HepG2 (cell line): ENCODE measurements around the gene CYP4A11. TPM values are rescaled to one million over a fixed set of nuclear protein-coding genes. Genes with fewer than 3 reads are reported as not detected.

Source experiments
- ATAC-seq: fragments of 200-7000 bp; cut with Tn5 transposase; 3 replicates; pipeline ENCODE4 v1.9.1; 2020; ENCODE audit warnings: mild to moderate bottlenecking, moderate library complexity
- BruUV-seq: library from RNA; stranded (reverse); fragments of 400-500 nt; replicated peaks from 2 replicates; lab custom pipeline; 2021; lab: Mats Ljungman, UMichigan
- CTCF ChIA-PET: fragments of 300-600 bp; formaldehyde crosslinking; extraction: SDS; loops from one replicate; lab custom pipeline; 2021; ENCODE audit warnings: low total read pairs, inconsistent platforms, low intra/inter-chr PET ratio; lab: Yijun Ruan, JAX
- POLR2A ChIA-PET: fragments of 350-600 bp; sonication (Branson Sonifier 250); formaldehyde crosslinking; loops from one replicate; lab custom pipeline; 2020; ENCODE audit warnings: antibody characterized with exemption, inconsistent platforms; lab: Yijun Ruan, JAX
- DNase-seq: peaks from one replicate; pipeline ENCODE4 v3.0.0-alpha.2; 2015; ENCODE audit warnings: low spot score
- FAIRE-seq: peaks from 3 replicates; lab custom pipeline; 2011; peaks lifted over from hg19 to GRCh38; lab: Jason Lieb, UNC
- H2AFZ ChIP-seq: one replicate; pipeline ENCODE4 v1.6.1; 2011; ENCODE audit warnings: low read length, inconsistent platforms
- H3K27ac ChIP-seq: fragments of 300-600 bp; 3 replicates; pipeline ENCODE4 v1.8.0; 2011; ENCODE audit warnings: mixed run types, mild to moderate bottlenecking, mixed read lengths, low read length, inconsistent platforms; ENCODE audit not compliant: insufficient read depth; ENCODE audit errors: extremely low read length
- H3K27me3 ChIP-seq, 2 experiments: fragments of 200-600 bp in 1 of 2; 2 replicates in 1 of 2; 3 replicates in 1 of 2; pipeline versions ENCODE4 v1.6.0 to v1.8.0; 2011; ENCODE audit warnings: low read length in 2 of 2, mild to moderate bottlenecking in 2 of 2, moderate library complexity in 2 of 2, inconsistent platforms in 1 of 2; ENCODE audit not compliant: insufficient read depth in 2 of 2, control insufficient read depth in 1 of 2
- H3K36me3 ChIP-seq, 2 experiments: fragments of 200-600 bp in 1 of 2; replicated peaks in 1 of 2; 2 replicates in 1 of 2; 3 replicates in 1 of 2; pipeline versions ENCODE4 v1.5.1 to v1.8.0; 2011; ENCODE audit warnings: low read length in 2 of 2, inconsistent platforms in 1 of 2; ENCODE audit not compliant: insufficient read depth in 2 of 2, control insufficient read depth in 1 of 2
- H3K4me1 ChIP-seq: 2 replicates; pipeline ENCODE4 v1.5.1; 2012; ENCODE audit warnings: low read length, inconsistent platforms; ENCODE audit not compliant: insufficient read depth
- H3K4me2 ChIP-seq: 2 replicates; pipeline ENCODE4 v1.6.0; 2011; ENCODE audit warnings: low read depth, low read length, inconsistent platforms
- H3K4me3 ChIP-seq, 3 experiments: fragments of 200-600 bp in 1 of 3; sonication (generic), shearing (Covaris generic) in 1 of 3; replicated peaks in 1 of 3; 2 replicates each; pipeline ENCODE4 v1.5.1; 2011 to 2016; ENCODE audit warnings: low read length in 3 of 3, inconsistent platforms in 2 of 3, low read depth in 2 of 3, mild to moderate bottlenecking in 2 of 3, control low read depth in 1 of 3, mixed read lengths in 1 of 3; ENCODE audit not compliant: insufficient read depth in 1 of 3
- H3K79me2 ChIP-seq: one replicate; pipeline ENCODE4 v1.6.1; 2011; ENCODE audit warnings: low read length, inconsistent platforms; ENCODE audit not compliant: insufficient read depth
- H3K9ac ChIP-seq: 2 replicates; pipeline ENCODE4 v1.6.0; 2011; ENCODE audit warnings: mild to moderate bottlenecking, low read depth, low read length, inconsistent platforms; ENCODE audit not compliant: insufficient read depth
- H3K9me3 ChIP-seq: 2 replicates; pipeline ENCODE4 v1.5.1; 2012; ENCODE audit warnings: mild to moderate bottlenecking, low read length
- H4K20me1 ChIP-seq: 2 replicates; pipeline ENCODE4 v1.6.0; 2011; ENCODE audit warnings: inconsistent platforms, mild to moderate bottlenecking, low read length, moderate library complexity; ENCODE audit not compliant: insufficient read depth
- WGBS: methylation state at CpG from one replicate; pipeline ENCODE4 v1.1.6; 2017; ENCODE audit warnings: low lambda C conversion rate; 5-methylcytosine and 5-hydroxymethylcytosine counted together
- in situ Hi-C: cut with HindIII; loops from 2 replicates; pipeline ENCODE4 v1.10.0; 2017; ENCODE audit warnings: low pct_unique_long_range_greater_than_20kb; ENCODE audit not compliant: extremely low pct_ligation_motif_present
- intact Hi-C: fragments of 100-400 bp; cut with micrococcal nuclease; formaldehyde crosslinking; loops from one replicate; pipeline ENCODE4 v1.10.0; 2022; ENCODE audit not compliant: unreplicated experiment
- polyA plus RNA-seq, 8 experiments: library from polyadenylated mRNA; depleted of rRNA in 3 of 8; stranded (reverse) in 7 of 8; unstranded in 1 of 8; fragments of >200 nt; fragmentation: Illumina TruSeq in 4 of 8; extraction: Trizol in 4 of 8; gene quantifications; 2 replicates each; pipeline versions ENCODE4 v1.2.1 to v1.2.3, GENCODE V29; 2011 to 2016; ENCODE audit warnings: low read depth in 4 of 8, missing spikeins in 1 of 8, mixed read lengths in 1 of 8; ENCODE audit not compliant: insufficient read depth in 1 of 8
- total RNA-seq, 5 experiments: library from RNA; depleted of rRNA; stranded (reverse); fragments of >200 nt; fragmentation: Illumina TruSeq; extraction: Trizol; gene quantifications; 2 replicates each; pipeline ENCODE4 v1.2.3, GENCODE V29; 2016; ENCODE audit warnings: low read depth in 1 of 5
- TF ChIP-seq, protein P1 (sequence below): sonication (generic); formaldehyde crosslinking; IDR thresholded peaks from 2 replicates; pipeline ENCODE4 v1.4.0; 2020; ENCODE audit warnings: mild to moderate bottlenecking, missing genetic modification reagents
- TF ChIP-seq, protein P2 (sequence below): IDR thresholded peaks from 2 replicates; pipeline ENCODE4 v1.6.1; 2016; ENCODE audit warnings: low read depth

The CYP4A11 gene
- total and polyA plus RNA-seq, 2 of the 13 experiments (the other 11 are each of a cell fraction or from before 2014, with no cell fraction given), result not detected

DNA sequence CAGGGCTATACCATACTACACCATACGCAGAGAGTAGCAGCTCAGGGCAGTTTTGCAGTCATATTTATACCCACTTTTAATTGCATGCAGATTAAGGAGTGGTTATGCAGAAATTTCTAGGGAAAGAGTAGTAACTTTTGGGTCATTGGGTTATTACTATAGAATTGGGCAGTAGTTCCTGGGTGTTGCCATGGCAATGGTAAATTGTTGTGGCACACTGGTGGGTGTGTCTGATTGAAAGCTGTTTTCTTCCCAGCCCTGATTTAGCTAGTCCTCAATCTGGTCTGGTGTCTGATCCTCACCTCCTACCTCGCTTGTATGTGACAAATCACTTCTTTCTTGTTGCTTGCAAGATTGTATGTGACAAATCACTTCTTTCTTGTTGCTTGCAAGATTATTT, 30.5 kb downstream of the CYP4A11 start:
- Histone ChIP-seq H3K4me3 (no peak overlapping the region), H3K36me3 (no peaks in the 10 kb centered on the region), H3K4me1 (no peaks in the 10 kb centered on the region), H3K27ac (no peak overlapping the region), H3K79me2 (no peaks in the 10 kb centered on the region), H3K9ac (no peak overlapping the region), H3K9me3 (no peaks in the 10 kb centered on the region), H3K4me2 (no peak overlapping the region), H4K20me1 (no peaks in the 10 kb centered on the region), H2AFZ (no peak overlapping the region), H3K27me3 (peaks cover 0 to 2% of the 10 kb centered on the region in 2 experiments; a peak in 1 of 5 replicates)
- TF ChIP-seq, protein P1, sequence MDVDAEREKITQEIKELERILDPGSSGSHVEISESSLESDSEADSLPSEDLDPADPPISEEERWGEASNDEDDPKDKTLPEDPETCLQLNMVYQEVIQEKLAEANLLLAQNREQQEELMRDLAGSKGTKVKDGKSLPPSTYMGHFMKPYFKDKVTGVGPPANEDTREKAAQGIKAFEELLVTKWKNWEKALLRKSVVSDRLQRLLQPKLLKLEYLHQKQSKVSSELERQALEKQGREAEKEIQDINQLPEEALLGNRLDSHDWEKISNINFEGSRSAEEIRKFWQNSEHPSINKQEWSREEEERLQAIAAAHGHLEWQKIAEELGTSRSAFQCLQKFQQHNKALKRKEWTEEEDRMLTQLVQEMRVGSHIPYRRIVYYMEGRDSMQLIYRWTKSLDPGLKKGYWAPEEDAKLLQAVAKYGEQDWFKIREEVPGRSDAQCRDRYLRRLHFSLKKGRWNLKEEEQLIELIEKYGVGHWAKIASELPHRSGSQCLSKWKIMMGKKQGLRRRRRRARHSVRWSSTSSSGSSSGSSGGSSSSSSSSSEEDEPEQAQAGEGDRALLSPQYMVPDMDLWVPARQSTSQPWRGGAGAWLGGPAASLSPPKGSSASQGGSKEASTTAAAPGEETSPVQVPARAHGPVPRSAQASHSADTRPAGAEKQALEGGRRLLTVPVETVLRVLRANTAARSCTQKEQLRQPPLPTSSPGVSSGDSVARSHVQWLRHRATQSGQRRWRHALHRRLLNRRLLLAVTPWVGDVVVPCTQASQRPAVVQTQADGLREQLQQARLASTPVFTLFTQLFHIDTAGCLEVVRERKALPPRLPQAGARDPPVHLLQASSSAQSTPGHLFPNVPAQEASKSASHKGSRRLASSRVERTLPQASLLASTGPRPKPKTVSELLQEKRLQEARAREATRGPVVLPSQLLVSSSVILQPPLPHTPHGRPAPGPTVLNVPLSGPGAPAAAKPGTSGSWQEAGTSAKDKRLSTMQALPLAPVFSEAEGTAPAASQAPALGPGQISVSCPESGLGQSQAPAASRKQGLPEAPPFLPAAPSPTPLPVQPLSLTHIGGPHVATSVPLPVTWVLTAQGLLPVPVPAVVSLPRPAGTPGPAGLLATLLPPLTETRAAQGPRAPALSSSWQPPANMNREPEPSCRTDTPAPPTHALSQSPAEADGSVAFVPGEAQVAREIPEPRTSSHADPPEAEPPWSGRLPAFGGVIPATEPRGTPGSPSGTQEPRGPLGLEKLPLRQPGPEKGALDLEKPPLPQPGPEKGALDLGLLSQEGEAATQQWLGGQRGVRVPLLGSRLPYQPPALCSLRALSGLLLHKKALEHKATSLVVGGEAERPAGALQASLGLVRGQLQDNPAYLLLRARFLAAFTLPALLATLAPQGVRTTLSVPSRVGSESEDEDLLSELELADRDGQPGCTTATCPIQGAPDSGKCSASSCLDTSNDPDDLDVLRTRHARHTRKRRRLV (CRISPR knock-in tag), result no peak
- TF ChIP-seq, protein P2, sequence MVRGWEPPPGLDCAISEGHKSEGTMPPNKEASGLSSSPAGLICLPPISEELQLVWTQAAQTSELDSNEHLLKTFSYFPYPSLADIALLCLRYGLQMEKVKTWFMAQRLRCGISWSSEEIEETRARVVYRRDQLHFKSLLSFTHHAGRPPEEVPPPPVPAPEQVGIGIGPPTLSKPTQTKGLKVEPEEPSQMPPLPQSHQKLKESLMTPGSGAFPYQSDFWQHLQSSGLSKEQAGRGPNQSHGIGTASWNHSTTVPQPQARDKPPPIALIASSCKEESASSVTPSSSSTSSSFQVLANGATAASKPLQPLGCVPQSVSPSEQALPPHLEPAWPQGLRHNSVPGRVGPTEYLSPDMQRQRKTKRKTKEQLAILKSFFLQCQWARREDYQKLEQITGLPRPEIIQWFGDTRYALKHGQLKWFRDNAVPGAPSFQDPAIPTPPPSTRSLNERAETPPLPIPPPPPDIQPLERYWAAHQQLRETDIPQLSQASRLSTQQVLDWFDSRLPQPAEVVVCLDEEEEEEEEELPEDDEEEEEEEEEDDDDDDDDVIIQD, result no peak
- no peak for ATAC-seq
- ChIA-PET POLR2A (no interaction called here), CTCF (no interaction called here)
- BruUV-seq, result no TSS peak
- no peak for DNase-seq
- WGBS, result 23% methylated on average over 2 of the region's 2 CpGs
- FAIRE-seq, result no peak
- intact Hi-C loops, result no loop called here
- in situ Hi-C loops, result no loop called here
